ENCODE data around the gene LYRM4. TPM values are rescaled to one million over a fixed set of nuclear protein-coding genes. Genes with fewer than 3 reads are reported as not detected.
A peak's percentile ranks its signal among the peaks of the same experiment; 100 is the strongest.

LYRM4 gene
- total RNA-seq, 4 donors from 2014 or later = 6.3 to 13.7 (median 7.8) TPM

DNA sequence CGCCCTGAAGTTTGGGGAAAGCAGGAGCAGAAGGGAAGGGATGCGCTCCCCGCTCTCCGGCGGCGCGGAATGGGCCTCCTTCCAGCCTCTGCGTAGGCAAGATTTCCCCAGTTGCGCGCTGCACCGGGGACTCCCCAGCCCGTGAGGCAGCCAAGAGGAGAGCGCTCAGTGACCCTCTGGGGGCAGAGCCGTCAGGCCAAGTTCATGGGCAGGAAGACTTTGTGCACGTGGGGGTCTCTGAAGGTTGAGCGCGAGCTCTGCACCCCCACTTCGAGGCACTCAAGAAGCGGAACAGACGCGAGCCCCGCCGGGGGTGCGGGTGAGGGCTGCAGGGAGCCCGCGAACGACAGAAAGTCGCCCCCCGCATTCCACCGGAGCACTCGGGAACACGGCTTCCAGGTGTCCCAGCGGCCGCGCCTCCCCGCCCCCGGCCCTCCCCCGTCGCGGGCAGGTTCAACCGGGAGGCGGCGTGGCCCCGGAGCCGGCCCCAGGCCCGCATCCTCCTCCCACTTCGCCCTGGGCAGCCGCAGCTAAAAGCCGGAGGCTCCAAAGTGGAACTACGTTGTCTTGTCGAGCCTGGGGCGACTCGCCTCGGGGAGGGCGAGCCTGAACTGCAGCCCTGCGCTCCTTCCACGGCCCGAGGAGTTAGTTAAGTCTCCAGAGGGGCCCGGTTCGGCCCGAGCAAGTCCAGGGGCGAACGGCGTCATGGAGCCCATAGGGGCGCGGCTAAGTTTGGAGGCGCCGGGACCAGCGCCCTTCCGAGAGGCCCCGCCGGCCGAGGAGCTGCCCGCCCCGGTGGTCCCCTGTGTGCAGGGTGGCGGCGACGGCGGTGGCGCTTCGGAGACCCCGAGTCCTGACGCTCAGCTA is 175.7 kb downstream of the LYRM4 start, which contains the start of gene PPP1R3G:
PPP1R3G (plus strand) TSS at position 561 of the 867 bp plus-strand sequence; CDS start at position 706, 145 bp downstream.
- DNase-seq = peak in 2 of 3 donors; percentile 55 to 63
- TF ChIP-seq, protein P1, sequence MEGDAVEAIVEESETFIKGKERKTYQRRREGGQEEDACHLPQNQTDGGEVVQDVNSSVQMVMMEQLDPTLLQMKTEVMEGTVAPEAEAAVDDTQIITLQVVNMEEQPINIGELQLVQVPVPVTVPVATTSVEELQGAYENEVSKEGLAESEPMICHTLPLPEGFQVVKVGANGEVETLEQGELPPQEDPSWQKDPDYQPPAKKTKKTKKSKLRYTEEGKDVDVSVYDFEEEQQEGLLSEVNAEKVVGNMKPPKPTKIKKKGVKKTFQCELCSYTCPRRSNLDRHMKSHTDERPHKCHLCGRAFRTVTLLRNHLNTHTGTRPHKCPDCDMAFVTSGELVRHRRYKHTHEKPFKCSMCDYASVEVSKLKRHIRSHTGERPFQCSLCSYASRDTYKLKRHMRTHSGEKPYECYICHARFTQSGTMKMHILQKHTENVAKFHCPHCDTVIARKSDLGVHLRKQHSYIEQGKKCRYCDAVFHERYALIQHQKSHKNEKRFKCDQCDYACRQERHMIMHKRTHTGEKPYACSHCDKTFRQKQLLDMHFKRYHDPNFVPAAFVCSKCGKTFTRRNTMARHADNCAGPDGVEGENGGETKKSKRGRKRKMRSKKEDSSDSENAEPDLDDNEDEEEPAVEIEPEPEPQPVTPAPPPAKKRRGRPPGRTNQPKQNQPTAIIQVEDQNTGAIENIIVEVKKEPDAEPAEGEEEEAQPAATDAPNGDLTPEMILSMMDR (IDR thresholded peaks at IDR 0.05) = no peak
- no peak for TF ChIP-seq POLR2A (IDR thresholded peaks at IDR 0.05)
- Histone ChIP-seq H3K27ac (peak within 1 kb of the TSS; percentile 32 to 71 (median 66)), H3K27me3 (no peaks in the 10 kb centered on the region), H3K4me3 (peak within 1 kb of the TSS; percentile 37 to 68 (median 56)), H3K36me3 (no peaks in the 10 kb centered on the region), H3K9me3 (no peaks in the 10 kb centered on the region), H3K4me1 (peaks cover 0 to 16% (median 5%) of the 10 kb centered on the region in 4 donors)

DNA sequence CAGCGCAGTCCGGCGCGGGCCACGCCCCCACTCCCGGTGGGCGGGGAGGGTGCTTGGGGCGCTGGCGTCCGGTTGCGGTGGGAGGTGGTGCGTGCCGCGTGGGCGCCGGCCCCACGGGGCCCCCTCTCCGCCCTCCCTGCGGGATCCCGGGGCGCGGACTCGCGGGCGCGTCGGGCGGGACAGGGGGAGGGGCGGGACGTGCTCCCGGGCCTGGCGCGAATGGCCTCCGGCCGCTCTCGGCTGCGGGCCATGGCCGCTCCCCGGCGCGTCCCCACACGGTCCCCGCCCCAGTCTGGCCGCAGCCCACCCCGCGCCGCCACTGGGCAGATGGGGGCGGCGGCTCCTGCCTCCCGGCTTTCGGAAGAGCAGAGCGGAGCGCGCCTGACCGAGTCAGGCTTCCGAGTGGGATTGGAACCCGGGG is 176.4 kb downstream of the LYRM4 start:
- no peak for DNase-seq

DNA sequence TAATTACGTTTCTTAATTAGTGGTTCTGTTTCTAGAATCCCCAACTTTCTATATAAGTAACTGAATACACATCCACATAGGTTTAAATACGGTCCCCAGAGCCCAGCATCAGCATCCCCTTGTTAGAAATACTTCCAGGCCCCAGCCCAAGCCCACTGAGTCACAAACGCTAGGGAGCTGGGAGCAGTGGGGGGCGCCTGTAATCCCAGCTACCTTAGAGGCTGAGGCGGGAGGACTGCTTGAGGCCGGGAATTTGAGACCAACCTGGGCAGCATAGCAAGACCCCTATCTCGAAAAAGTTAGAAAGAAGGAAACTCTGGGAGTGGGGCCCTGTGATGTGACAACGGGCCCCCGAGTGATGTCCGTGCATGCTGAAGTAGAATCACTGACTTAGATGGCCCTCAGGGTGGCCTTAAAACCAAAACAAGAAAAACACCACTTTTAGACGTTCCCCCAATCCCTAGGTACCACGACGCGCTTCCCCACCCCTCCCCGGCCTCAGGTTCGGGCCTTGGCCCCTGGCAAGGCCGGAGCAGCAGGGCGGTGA is 176.9 kb downstream of the LYRM4 start:
- DNase-seq = no peak
- H3K4me3 ChIP-seq = peak overlapping the region; percentile 37 to 68 (median 56)
- H3K9me3 ChIP-seq = no peaks in the 10 kb centered on the region
- no peaks in the 10 kb centered on the region for H3K27me3 ChIP-seq
- peak overlapping the region in 3 of 4 donors; percentile 65 to 71 (median 66) for H3K27ac ChIP-seq
- H3K4me1 ChIP-seq = peaks cover 0 to 16% (median 5%) of the 10 kb centered on the region in 4 donors
- H3K36me3 ChIP-seq = no peaks in the 10 kb centered on the region
- TF ChIP-seq, protein P1 (IDR thresholded peaks at IDR 0.05) = no peak
- no peak for TF ChIP-seq POLR2A (IDR thresholded peaks at IDR 0.05)

More for the DNA sequence above, 176.4 kb downstream of the LYRM4 start:
- H3K4me1 ChIP-seq = peaks cover 0 to 16% (median 5%) of the 10 kb centered on the region in 4 donors
- H3K36me3 ChIP-seq = no peaks in the 10 kb centered on the region
- H3K4me3 ChIP-seq = peak overlapping the region; percentile 37 to 68 (median 56)
- no peaks in the 10 kb centered on the region for H3K9me3 ChIP-seq
- peak overlapping the region; percentile 32 to 71 (median 66) for H3K27ac ChIP-seq
- TF ChIP-seq, protein P1 (IDR thresholded peaks at IDR 0.05) = no peak
- no peak for TF ChIP-seq POLR2A (IDR thresholded peaks at IDR 0.05)
- no peaks in the 10 kb centered on the region for H3K27me3 ChIP-seq

- no peak for TF ChIP-seq POLR2A (IDR thresholded peaks at IDR 0.05)
- TF ChIP-seq, protein P1 (IDR thresholded peaks at IDR 0.05) = no peak
Measured at GRCh38 chr6:5083307-5083583, 177.5 kb downstream of the LYRM4 start.

DNA sequence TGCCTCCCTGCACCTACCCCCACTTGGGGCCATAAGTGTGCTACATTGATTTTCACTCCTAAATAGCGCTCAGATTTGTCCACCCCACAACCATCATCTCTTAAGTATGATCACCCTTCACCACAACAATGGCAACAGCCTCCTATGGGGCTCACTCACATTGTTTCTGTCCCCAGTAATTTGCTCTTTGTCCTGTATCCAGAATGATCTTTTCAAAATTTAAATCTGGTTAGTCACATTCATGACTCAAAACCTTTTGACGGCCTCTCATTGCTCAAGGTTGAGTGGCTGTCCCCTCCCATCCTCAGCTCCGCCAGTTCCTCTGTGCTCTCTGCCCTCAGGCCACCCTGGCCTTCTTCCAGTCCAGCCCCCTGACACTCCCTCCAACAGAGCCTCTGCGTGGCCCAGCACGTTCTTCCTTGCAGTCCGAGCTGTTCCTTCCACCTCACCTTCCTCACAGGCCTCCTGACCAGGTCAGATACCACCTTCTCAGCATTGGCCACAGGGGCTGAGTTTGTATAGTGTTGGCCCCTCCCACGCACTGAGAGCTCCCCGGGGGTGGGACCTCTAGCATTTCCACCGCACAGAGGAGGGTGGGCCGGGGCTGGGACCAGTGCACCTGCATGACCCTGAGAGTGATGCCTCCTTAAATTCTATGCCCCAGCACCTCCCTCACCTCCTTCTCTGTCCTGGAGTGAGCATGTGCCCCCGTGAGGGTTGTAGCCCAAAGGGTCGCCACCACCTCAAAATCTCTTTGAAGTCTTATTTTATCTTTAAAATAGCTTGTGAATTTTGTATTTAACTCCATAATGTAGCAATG is 178.1 kb downstream of the LYRM4 start:
- H3K27me3 ChIP-seq = no peaks in the 10 kb centered on the region
- H3K27ac ChIP-seq = no peak overlapping the region
- DNase-seq = no peak
- peaks cover 0 to 16% (median 5%) of the 10 kb centered on the region in 4 donors for H3K4me1 ChIP-seq
- TF ChIP-seq, protein P1 (IDR thresholded peaks at IDR 0.05) = no peak
- TF ChIP-seq POLR2A (IDR thresholded peaks at IDR 0.05) = no peak
- H3K9me3 ChIP-seq = no peaks in the 10 kb centered on the region
- H3K36me3 ChIP-seq = no peaks in the 10 kb centered on the region
- H3K4me3 ChIP-seq = no peak overlapping the region

More at GRCh38 chr6:5083307-5083583, 177.5 kb downstream of the LYRM4 start:
- H3K9me3 ChIP-seq = no peaks in the 10 kb centered on the region
- no peak overlapping the region for H3K4me3 ChIP-seq
- DNase-seq = no peak
- H3K4me1 ChIP-seq = peaks cover 0 to 16% (median 5%) of the 10 kb centered on the region in 4 donors
- H3K36me3 ChIP-seq = no peaks in the 10 kb centered on the region
- no peaks in the 10 kb centered on the region for H3K27me3 ChIP-seq
- H3K27ac ChIP-seq = no peak overlapping the region
